ENCODE data around the gene CLASP1.
A peak's percentile ranks its signal among the peaks of the same experiment; 100 is the strongest.
"Not testable (repeated sequence)": the region's sequence is repeated elsewhere in the genome, so short reads cannot be mapped to it uniquely, and the experiment has no call there.

CLASP1 gene

GRCh38 chr2:121659933-121660332, 10.7 kb upstream of the CLASP1 start:
- no peak for DNase-seq

GRCh38 chr2:121658393-121658792, 9.1 kb upstream of the CLASP1 start:
- not testable (repeated sequence) for DNase-seq

GRCh38 chr2:121653035-121653434, 3.8 kb upstream of the CLASP1 start:
- DNase-seq, result no peak

GRCh38 chr2:121650315-121650930, 1.2 kb upstream of the CLASP1 start:
- DNase-seq, result no peak

GRCh38 chr2:121649596-121650314, 493 bp upstream of the CLASP1 start:
- DNase-seq, result peak; percentile 93

GRCh38 chr2:121648206-121649148, 785 bp downstream of the CLASP1 start:
- DNase-seq, result peak; percentile 84

GRCh38 chr2:121647396-121647795, 1.9 kb downstream of the CLASP1 start:
- DNase-seq, result no peak

- no peak for DNase-seq
Observed at GRCh38 chr2:121644715-121645114, 4.5 kb downstream of the CLASP1 start.

GRCh38 chr2:121643877-121644276, 5.4 kb downstream of the CLASP1 start:
- DNase-seq, result no peak

GRCh38 chr2:121640380-121641316, 8.6 kb downstream of the CLASP1 start:
- no peak for DNase-seq

GRCh38 chr2:121639846-121640245, 9.4 kb downstream of the CLASP1 start:
- not testable (repeated sequence) for DNase-seq

GRCh38 chr2:121638333-121638732, 10.9 kb downstream of the CLASP1 start:
- no peak for DNase-seq

- no peak for DNase-seq
Observed at GRCh38 chr2:121635371-121635770, 13.9 kb downstream of the CLASP1 start.

- DNase-seq, result no peak
Observed at GRCh38 chr2:121634354-121635307, 14.6 kb downstream of the CLASP1 start.

GRCh38 chr2:121633463-121633862, 15.8 kb downstream of the CLASP1 start:
- no peak for DNase-seq

GRCh38 chr2:121627525-121628050, 21.7 kb downstream of the CLASP1 start:
- no peak for DNase-seq

GRCh38 chr2:121626777-121627524, 22.3 kb downstream of the CLASP1 start:
- no peak for DNase-seq

GRCh38 chr2:121625953-121626352, 23.3 kb downstream of the CLASP1 start:
- no peak for DNase-seq

- no peak for DNase-seq
Observed at GRCh38 chr2:121617042-121617599, 32.1 kb downstream of the CLASP1 start.

GRCh38 chr2:121613774-121614173, 35.5 kb downstream of the CLASP1 start:
- no peak for DNase-seq

Data from activated CD8-positive, alpha-beta memory T cell treated with anti-CD3 and anti-CD28 coated beads for 24 hours (primary cell).